Activated naive CD4-positive, alpha-beta T cell treated with anti-CD3 and anti-CD28 coated beads for 36 hours (primary cell): ENCODE data around the gene GABRA4. TPM values are rescaled to one million over a fixed set of nuclear protein-coding genes. Genes with fewer than 3 reads are reported as not detected.

ENCODE experiments used
- CTCF ChIA-PET: fragments of 350-600 bp; sonication (Branson Sonifier 250); formaldehyde crosslinking; loops from one replicate; lab custom pipeline; 2021; ENCODE audit warnings: antibody characterized with exemption; lab: Charles Lee
- DNase-seq: peaks from one replicate; pipeline ENCODE4 v3.0.0-alpha.2; 2020
- H3K27ac Mint-ChIP-seq: one replicate; pipeline ENCODE4 v1.8.0; 2021; ENCODE audit warnings: mild to moderate bottlenecking, mixed read lengths
- H3K27me3 Mint-ChIP-seq: one replicate; pipeline ENCODE4 v1.8.0; 2021; ENCODE audit warnings: low read depth, mixed read lengths
- H3K36me3 Mint-ChIP-seq: one replicate; pipeline ENCODE4 v1.8.0; 2021; ENCODE audit warnings: low read depth, mixed read lengths
- H3K4me1 Mint-ChIP-seq: one replicate; pipeline ENCODE4 v1.8.0; 2021; ENCODE audit warnings: low read depth, mixed read lengths
- H3K4me3 Mint-ChIP-seq: one replicate; pipeline ENCODE4 v1.8.0; 2021; ENCODE audit warnings: mild to moderate bottlenecking, moderate library complexity, mixed read lengths
- H3K9me3 Mint-ChIP-seq: one replicate; pipeline ENCODE4 v1.8.0; 2021; ENCODE audit warnings: mixed read lengths
- intact Hi-C: fragments of 100-400 bp; cut with micrococcal nuclease; formaldehyde crosslinking; loops from one replicate; pipeline ENCODE4 v1.15.1; 2023
- total RNA-seq, 2 experiments: library from RNA; stranded (reverse); gene quantifications; one replicate each; pipeline ENCODE4 v1.2.3, GENCODE V29; 2021

The GABRA4 gene
- total RNA-seq, 2 experiments from 2014 or later: not detected

DNA sequence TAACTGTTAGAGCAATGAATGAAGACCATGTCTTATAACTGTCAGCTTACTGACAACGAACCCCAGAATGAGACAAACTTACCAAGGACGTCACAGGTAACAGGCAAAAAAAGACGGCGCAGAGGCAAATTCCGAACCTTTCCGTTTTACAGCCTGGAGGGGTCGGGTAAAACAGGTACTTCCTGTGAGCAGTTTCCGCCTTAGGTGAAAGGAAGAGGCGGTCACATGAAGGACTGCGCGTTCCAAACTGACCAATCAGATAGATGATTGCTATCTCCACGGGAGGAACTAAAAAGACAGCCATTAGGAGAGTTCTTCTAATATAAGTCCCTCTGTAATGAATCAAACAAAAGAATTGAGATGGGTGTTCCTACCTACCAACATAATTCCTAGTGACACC, 84.3 kb downstream of the GABRA4 start, which contains the start of gene COX7B2:
COX7B2 (minus strand) TSS at position 168 of the 400 bp plus-strand sequence. CDS start 174,053 bp downstream, outside the sequence.
- Mint-ChIP-seq H3K9me3 (no peaks in the 10 kb centered on the region), H3K27ac (no peak within 1 kb of the TSS), H3K27me3 (no peaks in the 10 kb centered on the region), H3K4me3 (no peak within 1 kb of the TSS), H3K4me1 (no peaks in the 10 kb centered on the region), H3K36me3 (no peaks in the 10 kb centered on the region)
- intact Hi-C loops: no loop called here
- no peak for DNase-seq
- CTCF ChIA-PET: no interaction called here

DNA sequence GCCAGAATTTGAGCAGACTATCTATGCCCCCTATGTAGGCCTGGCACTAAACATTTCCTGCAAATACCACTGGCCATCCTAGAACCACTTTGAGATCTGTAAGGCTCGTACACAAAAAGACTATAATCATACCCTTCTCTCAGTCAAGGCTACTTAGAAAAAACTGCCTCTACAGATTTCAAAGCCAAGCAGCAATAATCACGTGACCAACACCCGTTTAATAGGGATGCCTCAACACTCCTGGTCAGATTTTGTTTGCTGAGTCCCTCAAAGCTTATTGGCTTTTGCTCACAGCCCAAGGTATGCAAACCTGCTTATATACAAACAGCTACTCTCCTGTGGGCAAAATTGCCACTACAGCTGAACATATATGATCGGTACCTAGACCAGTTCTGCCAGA, 85.2 kb downstream of the GABRA4 start:
- intact Hi-C loops: no loop called here
- DNase-seq: no peak
- no peaks in the 10 kb centered on the region for H3K9me3 Mint-ChIP-seq
- no peaks in the 10 kb centered on the region for H3K36me3 Mint-ChIP-seq
- H3K27me3 Mint-ChIP-seq: no peaks in the 10 kb centered on the region
- no peak overlapping the region for H3K27ac Mint-ChIP-seq
- CTCF ChIA-PET: no interaction called here
- no peak overlapping the region for H3K4me3 Mint-ChIP-seq
- no peaks in the 10 kb centered on the region for H3K4me1 Mint-ChIP-seq

DNA sequence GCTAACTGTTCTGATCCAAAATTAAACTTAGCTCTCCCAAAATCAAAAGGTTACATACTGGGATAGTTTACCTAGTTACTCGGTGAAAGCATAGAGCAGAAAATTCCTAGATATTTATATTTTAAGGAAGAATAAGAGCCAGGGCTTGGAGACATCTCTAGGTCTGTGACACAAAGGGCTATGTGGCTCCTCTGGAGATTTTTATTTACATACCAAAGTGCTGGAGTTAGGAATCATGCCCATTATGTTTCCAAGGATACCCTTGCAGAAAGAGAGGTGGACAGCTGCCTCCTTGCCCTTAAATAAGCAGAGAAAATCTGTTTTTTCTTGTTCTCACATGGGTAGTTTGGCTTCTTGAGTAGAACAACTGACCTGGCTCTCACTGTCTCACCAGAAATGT, 93.3 kb downstream of the GABRA4 start:
- no peaks in the 10 kb centered on the region for H3K4me1 Mint-ChIP-seq
- no peak overlapping the region for H3K27ac Mint-ChIP-seq
- DNase-seq: no peak
- H3K36me3 Mint-ChIP-seq: no peaks in the 10 kb centered on the region
- CTCF ChIA-PET: no interaction called here
- no peaks in the 10 kb centered on the region for H3K9me3 Mint-ChIP-seq
- intact Hi-C loops: no loop called here
- H3K27me3 Mint-ChIP-seq: no peaks in the 10 kb centered on the region
- H3K4me3 Mint-ChIP-seq: no peak overlapping the region

GRCh38 chr4:46894826-46895225, 98.6 kb downstream of the GABRA4 start:
- Mint-ChIP-seq H3K9me3 (peaks cover 5% of the 10 kb centered on the region), H3K4me1 (no peaks in the 10 kb centered on the region), H3K4me3 (no peak overlapping the region), H3K36me3 (no peaks in the 10 kb centered on the region), H3K27ac (no peak overlapping the region), H3K27me3 (no peaks in the 10 kb centered on the region)
- CTCF ChIA-PET: no interaction called here
- intact Hi-C loops: no loop called here
- no peak for DNase-seq

GRCh38 chr4:46890056-46890455, 103.3 kb downstream of the GABRA4 start:
- Mint-ChIP-seq H3K4me1 (no peaks in the 10 kb centered on the region), H3K27me3 (no peaks in the 10 kb centered on the region), H3K27ac (no peak overlapping the region), H3K4me3 (no peak overlapping the region), H3K9me3 (peaks cover 5% of the 10 kb centered on the region), H3K36me3 (no peaks in the 10 kb centered on the region)
- intact Hi-C loops: no loop called here
- no peak for DNase-seq
- CTCF ChIA-PET: interaction anchor here (0.6 kb wide), 1 partner anchor 24 kb away, joined by 3 read pairs; no protein-coding TSS in a partner anchor

GRCh38 chr4:46889410-46889809, 104.0 kb downstream of the GABRA4 start:
- no peaks in the 10 kb centered on the region for H3K36me3 Mint-ChIP-seq
- H3K9me3 Mint-ChIP-seq: peaks cover 5% of the 10 kb centered on the region
- intact Hi-C loops: no loop called here
- no peak overlapping the region for H3K27ac Mint-ChIP-seq
- no peaks in the 10 kb centered on the region for H3K27me3 Mint-ChIP-seq
- no peak for DNase-seq
- no peaks in the 10 kb centered on the region for H3K4me1 Mint-ChIP-seq
- CTCF ChIA-PET: interaction anchor here (0.6 kb wide), 1 partner anchor 25 kb away, joined by 3 read pairs; no protein-coding TSS in a partner anchor
- H3K4me3 Mint-ChIP-seq: no peak overlapping the region

DNA sequence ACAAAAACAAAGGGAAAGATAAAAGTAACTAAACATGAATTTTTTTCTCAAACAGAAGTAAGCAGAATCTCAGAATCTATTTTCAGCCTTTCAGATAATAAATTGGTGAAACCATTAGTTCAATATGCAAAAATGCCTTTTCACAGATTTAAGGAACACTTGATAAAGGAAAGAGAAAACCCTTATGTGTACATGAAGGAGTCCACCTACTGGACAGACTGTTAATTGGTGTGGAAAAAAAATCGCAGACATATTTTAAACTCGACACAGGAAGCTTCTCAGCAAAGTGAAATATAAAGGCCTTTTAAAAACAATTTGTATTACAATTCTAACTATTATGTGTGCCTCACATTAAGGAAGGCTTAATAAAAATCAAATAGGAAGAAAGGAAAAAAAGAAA, 106.7 kb downstream of the GABRA4 start:
- no peak overlapping the region for H3K4me3 Mint-ChIP-seq
- H3K9me3 Mint-ChIP-seq: no peaks in the 10 kb centered on the region
- no peak overlapping the region for H3K27ac Mint-ChIP-seq
- no peaks in the 10 kb centered on the region for H3K4me1 Mint-ChIP-seq
- H3K36me3 Mint-ChIP-seq: no peaks in the 10 kb centered on the region
- CTCF ChIA-PET: no interaction called here
- no peaks in the 10 kb centered on the region for H3K27me3 Mint-ChIP-seq
- intact Hi-C loops: no loop called here
- no peak for DNase-seq

DNA sequence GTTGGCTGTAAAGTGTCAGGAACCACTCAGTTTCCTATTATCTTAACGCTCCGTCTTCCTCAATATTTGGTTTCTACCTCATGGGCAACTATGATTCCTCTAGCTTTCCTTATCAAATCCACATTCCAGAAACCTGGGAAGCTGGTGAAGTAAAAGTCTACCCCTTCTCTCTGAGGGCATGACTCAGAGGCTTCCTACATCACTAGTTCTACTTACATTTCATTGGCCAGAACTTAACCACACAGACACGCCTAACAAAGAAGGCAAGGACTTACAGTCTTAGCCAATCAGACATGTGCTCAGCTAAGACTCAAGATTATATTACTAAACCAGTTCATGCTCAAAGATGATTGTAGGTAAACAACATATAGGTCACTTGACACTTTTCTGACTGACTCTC, 114.7 kb downstream of the GABRA4 start:
- no peaks in the 10 kb centered on the region for H3K4me1 Mint-ChIP-seq
- CTCF ChIA-PET: no interaction called here
- H3K4me3 Mint-ChIP-seq: no peak overlapping the region
- intact Hi-C loops: no loop called here
- no peak for DNase-seq
- H3K27ac Mint-ChIP-seq: no peak overlapping the region
- no peaks in the 10 kb centered on the region for H3K36me3 Mint-ChIP-seq
- H3K27me3 Mint-ChIP-seq: no peaks in the 10 kb centered on the region
- H3K9me3 Mint-ChIP-seq: no peaks in the 10 kb centered on the region

GRCh38 chr4:46874811-46875210, 118.6 kb downstream of the GABRA4 start:
- CTCF ChIA-PET: no interaction called here
- Mint-ChIP-seq H3K4me1 (no peaks in the 10 kb centered on the region), H3K4me3 (no peak overlapping the region), H3K27ac (no peak overlapping the region), H3K9me3 (peaks cover 3% of the 10 kb centered on the region), H3K27me3 (peaks cover 5% of the 10 kb centered on the region), H3K36me3 (no peaks in the 10 kb centered on the region)
- intact Hi-C loops: no loop called here
- no peak for DNase-seq

DNA sequence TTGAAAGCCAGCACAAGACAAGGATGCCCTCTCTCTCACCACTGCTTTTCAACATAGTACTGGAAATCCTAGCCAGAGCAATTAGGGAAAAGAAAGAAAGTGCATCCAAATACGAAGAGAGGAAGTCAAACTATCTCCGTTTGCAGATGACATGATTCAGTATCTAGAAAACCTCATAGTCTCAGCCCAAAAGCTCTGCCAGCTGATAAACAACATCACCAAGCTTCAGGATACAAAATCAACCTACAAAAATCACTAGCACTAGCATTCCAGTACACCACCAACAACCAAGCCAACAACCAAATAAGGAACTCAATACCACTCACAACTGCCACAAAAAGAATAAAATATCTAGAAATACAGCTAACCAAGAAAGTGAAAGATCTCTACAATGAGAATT, 123.0 kb downstream of the GABRA4 start:
- H3K27me3 Mint-ChIP-seq: peaks cover 8% of the 10 kb centered on the region
- CTCF ChIA-PET: interaction anchor here (0.7 kb wide), 1 partner anchor 1063 kb away, joined by 4 read pairs; no protein-coding TSS in a partner anchor

More for the DNA sequence above, 123.0 kb downstream of the GABRA4 start:
- Mint-ChIP-seq H3K27ac (no peak overlapping the region), H3K4me3 (no peak overlapping the region), H3K36me3 (no peaks in the 10 kb centered on the region), H3K4me1 (no peaks in the 10 kb centered on the region), H3K9me3 (peaks cover 3% of the 10 kb centered on the region)
- no peak for DNase-seq
- intact Hi-C loops: no loop called here

Other genes with a start within 250 kb of the GABRA4 start
- gene COX7B2, start 84.3 kb downstream of the GABRA4 start, total RNA-seq: not detected
- gene GABRB1, start 38.0 kb upstream of the GABRA4 start, total RNA-seq: not detected